MCF 10A (cell line): ENCODE data around the gene RBPJ. TPM values are rescaled to one million over a fixed set of nuclear protein-coding genes. Genes with fewer than 3 reads are reported as not detected.

Experiments used
- BruUV-seq: library from RNA; stranded (reverse); fragments of 400-500 nt; replicated peaks from 2 replicates; lab custom pipeline; 2021; lab: Mats Ljungman, UMichigan
- CTCF ChIA-PET: fragments of 300-600 bp; sonication (Branson Sonifier 250); formaldehyde crosslinking; extraction: SDS; loops from one replicate; lab custom pipeline; 2021; ENCODE audit warnings: antibody characterized with exemption, inconsistent platforms; lab: Yijun Ruan, JAX
- POLR2A ChIA-PET: fragments of 300-600, 350-650 bp; sonication (Branson Sonifier 250); formaldehyde crosslinking; extraction: SDS; loops from one replicate; lab custom pipeline; 2020; ENCODE audit warnings: antibody characterized with exemption, inconsistent platforms; lab: Yijun Ruan, JAX
- DNase-seq: peaks from one replicate; pipeline ENCODE4 v3.0.0-alpha.2; 2018; ENCODE audit not compliant: unreplicated experiment
- H3K27ac Mint-ChIP-seq: one replicate; pipeline ENCODE4 v1.8.0; 2022; ENCODE audit warnings: mild to moderate bottlenecking, low read depth, mixed read lengths; ENCODE audit not compliant: unreplicated experiment
- H3K27me3 Mint-ChIP-seq: one replicate; pipeline ENCODE4 v1.8.0; 2022; ENCODE audit warnings: mixed read lengths; ENCODE audit not compliant: insufficient read depth, unreplicated experiment
- H3K36me3 Mint-ChIP-seq: one replicate; pipeline ENCODE4 v1.8.0; 2022; ENCODE audit warnings: mild to moderate bottlenecking, moderate library complexity, mixed read lengths; ENCODE audit not compliant: insufficient read depth, unreplicated experiment
- H3K4me1 Mint-ChIP-seq: one replicate; pipeline ENCODE4 v1.8.0; 2022; ENCODE audit warnings: mixed read lengths; ENCODE audit not compliant: insufficient read depth, unreplicated experiment
- H3K4me3 Mint-ChIP-seq: one replicate; pipeline ENCODE4 v1.8.0; 2022; ENCODE audit warnings: mild to moderate bottlenecking, moderate library complexity, mixed read lengths; ENCODE audit not compliant: unreplicated experiment
- H3K9me3 Mint-ChIP-seq: one replicate; pipeline ENCODE4 v1.8.0; 2022; ENCODE audit warnings: mixed read lengths; ENCODE audit not compliant: unreplicated experiment
- intact Hi-C: fragments of 100-400 bp; cut with micrococcal nuclease; formaldehyde crosslinking; loops from 2 replicates; pipeline ENCODE4 v1.14.1; 2022
- total RNA-seq: library from RNA; stranded (reverse); gene quantifications from 2 replicates; pipeline ENCODE4 v1.2.3, GENCODE V29; 2022
- TF ChIP-seq, protein P1 (sequence below): fragments of 200-600 bp; IDR thresholded peaks from one replicate; pipeline ENCODE4 v1.8.0; 2022; ENCODE audit warnings: antibody characterized with exemption, mild to moderate bottlenecking; ENCODE audit not compliant: unreplicated experiment

The RBPJ gene
- total RNA-seq, 1 experiment from 2014 or later = 74.4 TPM

DNA sequence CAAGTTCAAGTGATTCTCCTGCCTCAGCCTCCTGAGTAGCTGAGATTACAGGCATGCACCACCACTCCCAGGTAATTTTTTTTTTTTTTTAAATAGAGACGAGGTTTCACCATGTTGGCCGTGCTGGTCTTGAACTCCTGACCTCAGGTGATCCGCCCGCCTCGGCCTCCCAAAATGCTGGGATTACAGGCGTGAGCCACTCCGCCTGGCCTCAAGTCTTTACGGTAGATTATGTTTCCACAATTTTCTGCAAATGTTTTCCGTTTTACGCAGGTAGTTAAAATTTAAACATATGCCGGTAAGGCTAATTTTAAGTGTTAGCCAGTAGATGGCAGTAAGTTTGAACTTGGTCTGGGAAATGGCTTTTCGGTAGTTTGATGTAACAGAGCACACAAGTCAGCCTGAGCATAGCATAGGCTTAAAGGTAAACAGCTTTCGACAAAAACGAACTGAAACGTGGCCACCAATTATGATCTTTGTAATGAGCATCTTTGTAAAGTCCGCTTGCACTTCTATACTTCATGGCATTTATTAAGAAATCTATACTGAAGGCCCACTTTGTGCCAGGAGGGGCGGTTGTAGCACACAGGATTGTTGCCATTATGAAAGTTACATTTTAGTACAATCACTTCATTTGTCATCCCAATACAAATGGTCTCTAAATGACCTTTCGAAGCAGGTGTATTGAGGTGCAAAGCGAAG is 138.4 kb downstream of the RBPJ start:
- POLR2A ChIA-PET = interaction anchor here (0.5 to 1.4 kb wide), 4 partner anchors 78 to 403 kb away, joined by 3 read pairs; partner anchors contain the start of gene TBC1D19
- H3K4me3 Mint-ChIP-seq = peak overlapping the region; percentile 42
- CTCF ChIA-PET = interaction anchor here (0.5 to 8.9 kb wide), 38 partner anchors 9 to 1031 kb away, joined by 3 to 124 read pairs (median 4); no protein-coding TSS in a partner anchor
- no peaks in the 10 kb centered on the region for H3K36me3 Mint-ChIP-seq
- no TSS peak for BruUV-seq
- TF ChIP-seq, protein P1, sequence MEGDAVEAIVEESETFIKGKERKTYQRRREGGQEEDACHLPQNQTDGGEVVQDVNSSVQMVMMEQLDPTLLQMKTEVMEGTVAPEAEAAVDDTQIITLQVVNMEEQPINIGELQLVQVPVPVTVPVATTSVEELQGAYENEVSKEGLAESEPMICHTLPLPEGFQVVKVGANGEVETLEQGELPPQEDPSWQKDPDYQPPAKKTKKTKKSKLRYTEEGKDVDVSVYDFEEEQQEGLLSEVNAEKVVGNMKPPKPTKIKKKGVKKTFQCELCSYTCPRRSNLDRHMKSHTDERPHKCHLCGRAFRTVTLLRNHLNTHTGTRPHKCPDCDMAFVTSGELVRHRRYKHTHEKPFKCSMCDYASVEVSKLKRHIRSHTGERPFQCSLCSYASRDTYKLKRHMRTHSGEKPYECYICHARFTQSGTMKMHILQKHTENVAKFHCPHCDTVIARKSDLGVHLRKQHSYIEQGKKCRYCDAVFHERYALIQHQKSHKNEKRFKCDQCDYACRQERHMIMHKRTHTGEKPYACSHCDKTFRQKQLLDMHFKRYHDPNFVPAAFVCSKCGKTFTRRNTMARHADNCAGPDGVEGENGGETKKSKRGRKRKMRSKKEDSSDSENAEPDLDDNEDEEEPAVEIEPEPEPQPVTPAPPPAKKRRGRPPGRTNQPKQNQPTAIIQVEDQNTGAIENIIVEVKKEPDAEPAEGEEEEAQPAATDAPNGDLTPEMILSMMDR = peak; percentile 49
- peaks cover 4% of the 10 kb centered on the region for H3K4me1 Mint-ChIP-seq
- intact Hi-C loops = loop anchor here (1.0 to 5.0 kb wide), 3 partner anchors 123 to 551 kb away; partner anchors contain the start of gene TBC1D19
- peaks cover 12% of the 10 kb centered on the region for H3K9me3 Mint-ChIP-seq
- peak; percentile 65 for DNase-seq
- no peak overlapping the region for H3K27ac Mint-ChIP-seq
- no peaks in the 10 kb centered on the region for H3K27me3 Mint-ChIP-seq

DNA sequence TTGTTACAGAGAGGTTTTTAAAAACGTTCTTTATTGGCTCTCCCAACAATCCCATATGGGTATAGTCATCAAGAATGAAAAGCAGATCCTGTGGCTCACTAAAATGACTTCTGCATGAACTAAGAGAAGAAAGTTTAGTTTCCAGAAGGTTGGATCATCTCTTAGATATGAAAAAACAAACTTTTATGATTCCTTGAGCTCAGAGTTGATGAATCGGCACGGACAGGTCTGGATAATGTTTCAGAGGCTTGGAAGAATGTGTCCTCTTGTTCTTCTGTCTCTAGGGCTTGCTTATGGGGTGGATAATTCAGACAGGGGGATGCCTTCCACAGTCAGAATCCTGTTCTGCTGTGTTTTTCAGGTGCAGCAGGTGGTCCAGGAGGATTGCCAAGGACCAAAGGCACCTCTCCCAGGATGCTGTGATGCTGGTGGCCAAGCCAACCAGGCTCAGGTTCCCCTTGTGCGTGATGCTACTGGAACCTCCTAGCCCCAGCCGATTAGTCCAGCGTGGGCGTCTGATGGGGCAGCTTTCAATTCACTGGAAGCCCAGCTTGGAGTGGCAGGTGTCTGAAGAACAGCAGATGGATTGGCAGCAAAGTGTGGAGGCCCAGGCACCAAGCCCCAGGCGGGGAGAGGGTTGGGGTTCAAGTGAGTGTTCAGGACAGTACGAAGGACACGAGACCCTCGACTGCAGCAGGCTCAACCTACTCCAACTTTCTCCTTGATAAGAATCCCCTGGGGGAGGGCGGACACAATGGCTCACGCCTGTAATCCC is 139.1 kb downstream of the RBPJ start:
- no peak for DNase-seq
- no peaks in the 10 kb centered on the region for H3K36me3 Mint-ChIP-seq
- peaks cover 4% of the 10 kb centered on the region for H3K4me1 Mint-ChIP-seq
- TF ChIP-seq, protein P1 = no peak
- POLR2A ChIA-PET = interaction anchor here (0.5 to 1.4 kb wide), 3 partner anchors 110 to 402 kb away, joined by 3 read pairs; partner anchors contain the start of gene TBC1D19
- CTCF ChIA-PET = interaction anchor here (0.5 to 8.9 kb wide), 20 partner anchors 10 to 548 kb away, joined by 3 to 124 read pairs (median 4); no protein-coding TSS in a partner anchor
- peaks cover 7% of the 10 kb centered on the region for H3K9me3 Mint-ChIP-seq
- H3K4me3 Mint-ChIP-seq = no peak overlapping the region
- H3K27me3 Mint-ChIP-seq = no peaks in the 10 kb centered on the region
- intact Hi-C loops = loop anchor here (1.0 to 5.0 kb wide), 3 partner anchors 122 to 550 kb away; partner anchors contain the start of gene TBC1D19
- H3K27ac Mint-ChIP-seq = no peak overlapping the region
- BruUV-seq = no TSS peak

DNA sequence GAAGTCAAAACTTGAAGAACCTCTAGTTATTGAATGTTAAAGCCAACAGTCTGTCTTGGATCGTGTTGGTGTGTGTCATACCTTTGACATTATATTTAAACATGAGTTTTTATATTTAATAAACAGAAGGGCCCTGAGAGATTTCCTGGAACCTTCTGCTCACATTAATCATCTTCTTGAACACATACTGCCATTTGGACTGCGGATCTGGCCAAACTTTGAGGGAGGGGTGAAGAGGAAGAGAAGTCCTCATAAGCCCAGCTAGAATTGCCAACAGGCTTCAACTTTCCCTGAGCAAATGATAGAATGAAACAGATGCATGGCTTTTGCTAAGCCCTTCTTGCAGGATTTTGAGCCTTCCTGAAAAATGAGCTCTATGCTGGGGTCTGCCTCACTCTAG is 142.1 kb downstream of the RBPJ start:
- Mint-ChIP-seq H3K4me3 (no peak overlapping the region), H3K27ac (no peak overlapping the region), H3K9me3 (peaks cover 7% of the 10 kb centered on the region), H3K4me1 (peaks cover 4% of the 10 kb centered on the region), H3K36me3 (no peaks in the 10 kb centered on the region), H3K27me3 (no peaks in the 10 kb centered on the region)
- TF ChIP-seq, protein P1 = no peak
- DNase-seq = no peak
- POLR2A ChIA-PET = interaction anchor here (0.8 kb wide), 1 partner anchor 8 kb away, joined by 3 read pairs; no protein-coding TSS in a partner anchor
- BruUV-seq = no TSS peak
- CTCF ChIA-PET = interaction anchor here (1.2 to 8.9 kb wide), 3 partner anchors 258 to 545 kb away, joined by 3 to 124 read pairs (median 68); no protein-coding TSS in a partner anchor
- intact Hi-C loops = no loop called here
